COLO668 (cell line): ENCODE data around the gene CNIH4.
"Not testable (repeated sequence)": the region's sequence is repeated elsewhere in the genome, so short reads cannot be mapped to it uniquely, and the experiment has no call there.

Experiments
- DNase-seq: peaks from one replicate; lab custom pipeline; 2025; ENCODE audit not compliant: unreplicated experiment; lab: John Stamatoyannopoulos, UW

The CNIH4 gene

DNA sequence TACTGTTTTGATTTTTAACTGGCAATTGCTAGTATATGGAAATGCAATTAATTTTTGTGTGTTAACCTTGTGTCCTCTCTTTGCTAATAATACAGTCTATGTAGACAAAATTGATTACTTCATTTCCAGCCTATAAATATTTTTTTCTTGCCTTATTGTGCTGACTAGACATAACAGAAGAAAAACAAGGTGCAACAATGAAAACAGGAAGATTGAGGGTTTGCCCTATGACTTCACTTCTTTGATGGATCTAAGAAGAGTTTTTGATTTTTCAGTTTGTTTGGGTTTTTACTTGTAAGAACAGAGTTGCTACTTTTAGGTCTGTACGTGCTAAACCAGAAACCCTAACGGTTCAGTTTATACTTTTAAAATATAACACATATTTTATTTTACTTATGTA is 8.5 kb upstream of the CNIH4 start:
- DNase-seq: no peak

DNA sequence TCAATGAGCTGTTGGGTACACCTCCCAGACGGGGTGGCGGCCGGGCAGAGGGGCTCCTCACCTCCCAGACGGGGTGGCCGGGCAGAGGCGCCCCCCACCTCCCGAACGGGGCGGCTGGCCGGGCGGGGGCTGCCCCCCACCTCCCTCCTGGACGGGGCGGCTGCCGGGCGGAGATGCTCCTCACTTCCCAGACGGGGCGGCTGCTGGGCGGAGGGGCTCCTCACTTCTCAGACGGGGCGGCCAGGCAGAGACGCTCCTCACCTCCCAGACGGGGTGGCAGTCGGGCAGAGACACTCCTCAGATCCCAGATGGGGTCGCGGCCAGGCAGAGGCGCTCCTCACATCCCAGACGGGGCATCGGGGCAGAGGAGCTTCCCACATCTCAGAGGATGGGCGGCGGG is 7.0 kb upstream of the CNIH4 start:
- not testable (repeated sequence) for DNase-seq

DNA sequence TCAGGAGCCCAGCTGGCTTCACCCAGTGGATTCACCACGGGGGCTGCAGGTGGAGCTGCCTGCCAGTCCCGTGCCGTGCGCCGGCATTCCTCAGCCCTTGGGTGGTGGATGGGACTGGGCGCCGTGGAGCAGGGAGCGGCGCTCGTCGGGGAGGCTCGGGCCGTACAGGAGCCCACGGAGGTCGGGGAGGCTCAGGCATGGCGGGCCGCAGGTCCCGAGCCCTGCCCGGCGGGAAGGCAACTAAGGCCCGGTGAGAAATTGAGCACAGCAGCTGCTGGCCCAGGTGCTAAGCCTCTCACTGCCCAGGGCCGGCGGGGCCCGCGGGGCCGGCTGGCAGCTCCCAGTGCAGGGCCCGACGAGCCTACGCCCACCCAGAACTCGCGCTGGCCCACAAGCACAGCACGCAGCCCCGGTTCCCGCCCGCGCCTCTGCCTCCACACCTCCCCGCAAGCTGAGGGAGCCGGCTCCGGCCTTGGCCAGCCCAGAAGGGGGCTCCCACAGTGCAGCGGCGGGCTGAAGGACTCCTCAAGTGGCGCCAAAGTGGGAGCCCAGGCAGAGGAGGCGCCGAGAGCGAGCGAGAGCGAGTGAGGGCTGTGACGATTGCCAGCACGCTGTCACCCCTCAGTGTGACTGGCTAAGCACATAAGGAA is 4.1 kb upstream of the CNIH4 start:
- DNase-seq: not testable (repeated sequence)

DNA sequence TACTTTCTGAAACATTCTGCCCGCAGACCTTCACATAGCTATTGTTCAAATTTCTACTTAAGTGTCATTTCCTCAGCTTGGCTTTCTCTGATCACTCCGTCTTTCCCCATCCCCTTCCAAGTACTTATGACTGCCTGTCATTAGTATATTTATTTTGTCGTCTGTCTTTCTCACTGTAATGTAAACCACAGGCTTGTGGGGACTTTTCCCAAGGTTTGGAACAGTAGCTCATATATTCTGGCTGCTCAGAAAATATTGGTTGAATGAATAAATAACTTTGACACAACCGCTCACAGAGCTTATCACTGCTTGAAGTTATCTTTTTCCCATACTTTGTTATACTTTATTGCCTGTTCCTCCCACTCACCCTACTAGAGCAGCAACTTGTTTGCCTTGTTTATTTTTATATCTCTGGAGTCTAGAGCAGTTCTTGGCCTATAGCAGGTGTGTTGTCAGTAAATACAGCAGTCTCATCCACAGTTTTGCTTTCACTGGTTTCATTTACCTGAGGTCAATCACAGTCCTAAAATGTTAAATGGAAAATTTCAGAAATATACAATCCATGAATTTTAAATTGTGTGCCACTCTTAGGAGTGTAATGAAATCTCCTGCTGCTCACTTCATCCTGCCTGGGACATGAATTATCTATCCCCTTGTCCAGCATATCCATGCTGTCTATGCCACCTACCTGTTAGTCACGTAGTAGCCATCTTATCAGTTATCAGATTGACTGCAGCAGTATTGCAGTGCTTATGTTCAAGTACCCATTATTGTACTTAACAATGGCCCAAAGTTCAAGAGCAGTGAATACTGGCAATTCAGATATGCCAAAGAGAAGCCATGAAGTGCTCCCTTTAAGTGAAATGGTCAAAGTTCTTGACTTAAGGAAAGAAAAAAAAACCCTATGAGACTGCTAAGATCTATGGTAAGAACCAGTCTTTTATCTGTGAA is 2.4 kb upstream of the CNIH4 start:
- DNase-seq: no peak

DNA sequence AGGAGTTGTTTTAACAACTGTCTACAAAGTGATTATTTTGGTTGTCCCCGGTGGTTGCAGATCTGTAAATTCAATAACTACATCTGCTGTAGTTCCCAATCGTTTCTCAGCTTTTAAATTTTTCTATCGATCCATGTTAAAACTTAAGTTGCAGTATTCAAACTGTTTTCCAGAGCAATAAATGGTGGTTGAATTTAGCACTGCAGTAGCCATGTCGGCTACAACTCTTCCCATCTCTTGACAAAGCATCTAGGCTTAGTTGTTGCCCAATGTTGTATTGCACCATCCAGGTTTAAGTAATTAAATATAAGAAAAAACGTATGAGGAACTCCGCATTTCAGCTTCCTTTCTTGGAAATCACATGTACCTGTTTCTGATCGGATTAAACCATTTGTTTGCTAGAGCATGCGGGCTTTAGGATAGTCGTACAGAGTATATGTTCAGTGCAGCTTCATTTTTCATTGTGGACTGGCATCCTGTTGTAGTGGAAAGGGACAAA is 996 bp downstream of the CNIH4 start:
- DNase-seq: no peak

DNA sequence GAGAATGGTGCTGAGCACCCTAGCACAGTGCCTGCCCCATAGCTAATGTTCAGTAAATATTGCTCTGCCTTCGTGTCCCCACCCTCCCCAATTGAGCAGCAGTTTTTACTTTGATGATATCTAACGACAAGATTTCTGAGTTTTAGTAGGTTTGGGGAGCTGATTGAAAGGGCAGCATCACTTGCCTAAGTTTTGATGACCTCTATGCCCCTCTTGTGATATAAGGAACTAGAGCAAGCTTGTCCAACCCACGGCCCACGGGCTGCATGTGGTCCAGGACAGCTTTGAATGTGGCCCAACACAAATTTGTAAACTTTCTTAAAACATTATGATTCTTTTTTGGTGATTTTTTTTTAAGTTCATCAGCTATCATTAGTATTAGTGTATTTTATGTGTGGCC is 1.6 kb downstream of the CNIH4 start:
- DNase-seq: no peak

DNA sequence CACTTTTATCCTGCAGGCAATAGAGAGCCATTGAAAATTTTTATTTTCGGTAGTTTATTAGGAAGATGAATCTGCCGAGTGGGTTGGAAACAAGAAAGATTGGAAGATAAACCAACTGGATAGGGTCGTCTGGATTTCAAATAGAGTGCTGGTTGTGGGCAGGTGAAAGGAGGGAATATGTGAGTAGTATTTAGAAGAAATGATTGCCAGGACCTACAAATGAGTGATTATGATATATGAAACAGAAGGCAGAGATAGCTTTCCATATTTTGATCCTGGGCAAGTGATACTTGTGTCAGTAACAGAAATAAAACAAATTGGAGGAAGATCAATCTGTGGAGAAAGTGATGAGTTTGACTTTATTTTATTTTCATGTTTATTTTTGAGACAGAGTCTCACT is 2.5 kb downstream of the CNIH4 start:
- no peak for DNase-seq

DNA sequence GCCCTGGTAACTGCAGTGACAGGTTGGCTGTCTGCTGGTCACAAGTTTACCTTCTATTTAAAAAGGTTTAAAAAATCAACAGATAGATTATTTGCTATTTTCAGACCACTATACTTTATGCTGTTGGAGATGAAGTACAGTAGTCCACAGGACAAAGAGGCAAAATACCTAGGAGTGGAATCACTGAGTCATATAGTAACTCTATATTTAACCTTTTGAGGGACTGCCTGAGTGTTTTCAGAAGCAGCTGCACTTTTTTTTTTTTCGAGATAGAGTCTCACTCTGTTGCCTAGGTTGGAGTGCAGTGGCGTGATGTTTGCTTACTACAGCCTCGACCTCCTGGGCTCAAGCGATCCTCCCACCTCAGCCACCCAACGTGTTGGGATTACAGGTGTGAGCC is 11.7 kb downstream of the CNIH4 start:
- DNase-seq: no peak

DNA sequence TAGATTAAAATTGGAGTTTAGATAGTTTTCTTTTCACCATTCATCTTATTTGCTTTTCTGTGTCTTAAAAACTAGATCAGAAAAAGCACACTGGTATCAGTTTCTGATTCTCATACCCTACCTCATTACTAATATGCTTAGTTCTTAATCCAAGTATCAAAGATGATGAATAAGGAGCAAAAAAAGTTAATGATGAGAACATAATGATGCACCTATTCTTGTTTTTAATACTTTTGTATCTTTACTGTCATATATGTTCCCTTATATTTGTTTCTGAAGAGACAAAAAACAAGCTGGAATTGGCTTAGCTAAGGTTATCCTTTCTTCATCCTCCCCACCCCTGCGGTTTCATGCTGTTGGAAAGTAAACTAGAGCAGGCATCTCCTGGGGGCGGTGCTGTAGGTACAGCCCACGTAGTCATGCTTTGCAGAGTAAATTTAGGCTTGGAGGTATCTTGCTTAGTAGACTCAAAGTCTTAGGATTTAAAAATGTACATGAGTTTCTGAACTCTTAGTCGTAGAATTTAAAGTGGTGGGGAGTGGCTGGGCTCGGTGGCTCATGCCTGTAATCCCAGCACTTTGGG is 16.4 kb downstream of the CNIH4 start:
- no peak for DNase-seq

DNA sequence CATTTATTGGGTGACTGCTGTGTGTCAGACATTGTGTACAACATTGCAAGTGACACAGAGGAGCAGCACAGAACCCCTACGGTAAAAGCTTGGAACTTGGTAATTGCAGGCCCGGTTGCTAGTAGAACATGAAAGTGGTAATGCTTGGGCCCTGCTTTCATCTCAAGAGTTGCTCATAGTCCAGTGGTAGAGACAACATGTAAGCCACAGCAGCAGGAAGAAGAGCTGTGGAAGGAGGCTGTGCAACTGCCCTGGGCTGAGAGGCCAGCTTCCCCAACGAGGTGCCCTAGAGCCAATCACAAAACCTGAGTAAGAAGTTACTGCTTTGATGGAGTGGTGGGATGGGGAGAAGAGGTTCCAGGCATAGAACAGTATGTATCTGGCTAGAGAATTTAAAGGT is 18.4 kb downstream of the CNIH4 start:
- DNase-seq: no peak

DNA sequence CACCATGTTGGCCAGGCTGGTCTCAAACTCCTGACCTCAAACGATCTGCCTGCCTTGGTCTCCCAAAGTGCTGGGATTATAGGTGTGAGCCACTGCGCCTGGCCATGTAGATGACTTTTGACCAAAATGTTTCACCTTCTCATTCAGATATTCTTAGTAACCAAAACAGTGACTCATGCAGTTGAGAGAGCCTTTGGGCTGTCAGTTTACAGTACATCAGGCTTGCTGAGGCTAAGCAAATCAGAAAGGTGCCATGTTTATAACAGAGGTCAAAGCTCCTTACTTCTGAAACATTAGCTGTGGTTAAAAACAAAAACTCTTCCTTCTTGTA is 21.0 kb downstream of the CNIH4 start:
- no peak for DNase-seq

DNA sequence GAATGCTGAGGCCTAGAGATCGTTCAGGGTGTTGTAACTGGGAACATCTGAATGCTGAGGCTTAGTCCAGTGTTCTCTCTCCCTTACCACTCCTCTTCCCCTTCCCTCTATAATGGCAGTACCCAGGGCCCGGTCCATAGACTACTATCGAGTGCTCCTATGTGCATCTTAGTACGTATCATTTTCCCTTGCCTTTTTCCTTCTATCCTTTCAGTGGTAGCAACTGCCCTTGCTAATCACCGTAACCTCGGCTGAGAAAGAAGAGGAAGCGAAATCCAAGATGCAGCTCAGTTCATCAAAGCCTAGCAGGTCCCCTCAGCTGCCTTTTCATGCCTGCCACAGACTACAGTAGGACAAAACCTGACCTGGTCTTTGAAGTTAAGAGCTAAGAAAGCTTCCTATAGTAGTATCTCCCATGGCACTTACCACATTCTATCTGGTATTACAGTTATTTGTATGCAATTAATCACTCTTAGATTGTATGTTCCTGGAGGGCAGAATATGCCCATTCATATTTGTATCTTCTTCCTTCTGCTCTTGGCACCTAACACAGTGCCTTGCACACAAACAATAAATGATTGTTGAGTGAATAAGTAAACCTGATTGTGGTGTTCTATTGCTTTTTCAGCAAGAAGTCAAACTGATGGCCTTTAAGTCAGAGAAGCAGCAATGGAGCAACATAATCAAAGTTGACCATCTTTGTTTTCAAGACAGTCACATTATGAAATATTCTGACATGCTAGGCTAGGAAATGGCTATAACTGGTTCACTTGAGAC is 22.4 kb downstream of the CNIH4 start:
- DNase-seq: no peak

DNA sequence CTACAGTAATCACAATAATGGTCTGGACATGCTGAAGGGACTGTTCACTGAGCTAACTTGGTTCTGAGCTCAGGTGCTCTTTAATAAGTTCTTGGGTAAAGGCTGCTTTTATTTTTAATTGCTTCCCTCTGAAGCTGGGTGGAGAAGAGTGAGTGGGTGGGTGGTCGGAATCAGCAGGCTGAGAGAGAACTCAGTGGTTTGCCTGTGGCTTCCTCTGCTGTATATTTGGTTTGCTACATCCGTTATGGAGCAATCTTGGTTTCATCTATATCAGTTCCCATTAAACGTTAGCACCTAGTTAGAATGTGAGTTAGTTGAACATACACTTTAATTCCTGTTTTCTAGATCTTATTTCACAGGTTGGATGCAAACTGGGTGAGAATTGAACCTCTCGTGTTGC is 23.3 kb downstream of the CNIH4 start:
- no peak for DNase-seq

DNA sequence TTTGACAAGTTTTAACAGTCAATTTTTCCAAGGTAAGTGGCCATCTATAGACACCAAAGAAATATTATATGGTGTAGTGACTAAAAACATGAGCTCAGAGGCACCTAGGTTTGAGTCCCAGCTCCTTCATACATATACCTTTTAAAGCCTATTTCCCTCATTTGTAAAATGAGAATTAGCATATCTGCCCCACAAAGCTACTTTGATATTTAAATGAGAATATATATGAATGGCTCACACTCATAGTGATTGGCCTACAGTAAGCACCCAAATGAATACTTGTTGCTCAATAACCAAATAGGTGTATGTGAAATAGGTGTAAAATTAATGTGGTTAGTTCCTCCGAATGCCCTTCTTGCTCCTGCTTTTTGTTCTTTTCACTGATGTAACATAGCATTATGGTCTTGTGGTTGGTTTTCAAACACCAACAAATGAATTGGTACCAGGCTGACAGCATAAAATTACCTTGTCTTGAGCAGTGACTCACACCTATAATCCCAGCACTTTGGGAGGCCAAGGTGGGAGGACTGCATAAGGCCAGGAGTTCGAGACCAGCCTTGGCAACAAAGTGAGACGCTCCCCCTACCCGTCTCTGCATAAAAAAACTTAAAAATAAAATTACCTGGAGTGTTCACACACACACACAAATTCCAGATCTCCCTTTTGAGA is 25.3 kb downstream of the CNIH4 start:
- DNase-seq: no peak

DNA sequence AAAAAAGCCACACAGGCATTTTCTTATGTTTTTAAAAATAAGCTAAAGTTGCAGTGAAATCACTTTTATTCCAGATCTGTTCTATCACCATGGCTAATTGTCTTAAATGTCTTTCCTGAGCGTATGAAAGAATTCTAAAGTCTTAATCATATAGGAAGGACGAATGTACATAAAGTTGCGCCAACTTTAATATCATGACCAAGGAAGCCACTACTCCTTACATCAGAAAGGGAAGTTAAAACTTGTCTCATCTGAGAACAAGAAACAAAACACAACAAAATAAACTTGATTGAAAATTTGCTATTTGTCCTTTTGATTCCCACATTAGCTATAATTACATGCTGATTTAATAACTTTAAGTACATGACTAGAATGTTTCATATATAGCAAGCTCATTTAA is 26.5 kb downstream of the CNIH4 start:
- no peak for DNase-seq

DNA sequence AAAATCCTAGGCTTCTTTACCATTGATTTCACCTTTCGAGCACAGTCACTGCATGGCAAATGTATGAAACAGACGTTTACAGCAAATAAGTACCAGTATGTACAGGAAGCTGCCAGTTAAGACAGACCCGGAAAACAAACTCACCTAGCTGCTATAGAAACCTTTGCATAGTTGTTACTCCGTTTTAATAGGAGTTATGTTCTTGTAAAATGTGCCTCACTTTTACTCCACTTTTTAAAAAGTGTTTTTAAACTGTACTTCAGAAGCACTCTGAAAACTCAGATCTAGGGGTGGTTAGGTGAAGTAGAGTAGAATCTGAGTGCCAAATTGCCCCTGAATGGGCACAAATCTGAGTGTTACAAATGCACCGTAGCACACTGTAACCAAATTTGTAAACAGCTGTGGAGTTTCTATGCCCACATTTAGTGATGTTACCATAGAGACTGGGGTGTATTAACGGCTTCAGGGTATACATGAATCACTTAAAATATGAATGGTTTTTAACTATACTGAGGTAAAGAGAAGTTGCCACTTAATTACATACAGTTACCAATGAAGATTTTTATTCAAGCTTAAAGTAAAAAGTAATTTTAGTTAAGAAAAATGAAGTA is 30.7 kb downstream of the CNIH4 start:
- DNase-seq: no peak

DNA sequence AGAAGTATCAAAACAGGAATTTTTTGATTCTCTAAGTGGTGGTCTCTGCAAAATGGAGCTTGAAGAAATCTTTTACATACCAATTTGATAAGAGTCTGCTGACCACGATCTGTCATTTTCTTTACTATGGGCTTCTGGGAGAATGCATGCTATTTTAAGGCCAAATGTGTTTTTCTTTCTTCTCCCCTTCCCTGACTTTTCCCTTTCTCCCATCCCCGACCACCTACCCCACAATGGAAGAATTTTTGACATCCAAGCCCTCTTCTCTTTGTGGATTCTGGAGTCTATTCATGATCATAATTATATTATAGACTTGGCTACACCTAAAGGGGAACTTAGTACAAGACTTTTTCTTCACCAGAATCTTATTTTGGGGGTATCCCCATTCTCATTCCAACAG is 31.3 kb downstream of the CNIH4 start:
- DNase-seq: no peak

DNA sequence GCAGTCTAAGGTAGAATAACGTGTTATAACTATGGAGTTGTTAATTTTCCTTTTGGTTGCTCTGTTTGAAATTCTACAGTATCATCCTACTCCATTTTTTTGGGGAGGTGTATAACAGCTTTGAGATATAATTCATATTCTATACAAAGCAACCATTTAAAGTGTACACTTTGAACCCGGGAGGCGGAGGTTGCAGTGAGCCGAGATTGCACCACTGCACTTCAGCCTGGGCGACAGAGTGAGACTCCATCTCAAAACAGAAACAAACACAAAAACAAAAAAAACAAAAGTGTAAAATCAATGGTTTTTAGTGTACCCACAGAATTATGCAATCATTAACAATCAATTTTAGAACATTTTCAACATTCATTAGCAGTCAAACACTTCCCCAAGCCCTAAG is 33.8 kb downstream of the CNIH4 start:
- no peak for DNase-seq

DNA sequence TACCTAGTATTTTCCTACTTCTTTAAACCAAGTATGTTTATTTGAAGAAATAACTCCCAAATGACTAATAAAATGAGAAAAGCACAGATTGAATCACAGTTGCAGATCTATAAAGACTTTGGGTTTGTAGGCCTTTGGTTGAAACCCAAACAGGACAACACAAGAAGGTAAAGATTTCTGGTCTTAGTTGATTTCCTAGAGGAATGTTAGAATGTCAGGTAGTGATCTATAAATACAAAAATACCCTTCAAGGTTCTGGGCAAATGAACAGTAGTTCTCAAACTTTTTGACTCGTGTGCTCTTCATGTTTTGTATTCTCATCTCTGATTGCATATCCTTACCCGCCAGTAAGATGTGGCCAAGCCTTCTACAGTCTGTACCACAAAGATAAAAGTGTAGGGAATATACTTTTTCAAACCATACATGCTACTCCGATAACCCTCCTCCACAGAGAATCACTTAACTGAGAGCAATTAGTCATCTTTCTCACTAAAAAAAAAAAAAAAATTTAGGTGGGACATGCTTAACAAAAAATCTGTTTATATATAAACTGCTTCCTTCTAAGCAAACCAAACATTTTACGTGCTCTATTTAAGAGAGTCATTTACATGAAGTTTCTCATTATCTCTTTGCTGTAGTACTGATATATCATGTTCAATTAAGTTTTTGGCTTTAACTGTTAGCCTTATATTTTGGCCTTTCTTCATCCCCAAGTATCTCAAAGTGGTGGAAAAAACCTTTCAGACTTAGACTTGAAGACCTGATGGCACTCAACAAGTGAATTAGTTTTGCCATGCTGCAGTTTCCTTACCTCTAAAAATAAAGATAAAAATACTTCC is 36.0 kb downstream of the CNIH4 start:
- DNase-seq: no peak

DNA sequence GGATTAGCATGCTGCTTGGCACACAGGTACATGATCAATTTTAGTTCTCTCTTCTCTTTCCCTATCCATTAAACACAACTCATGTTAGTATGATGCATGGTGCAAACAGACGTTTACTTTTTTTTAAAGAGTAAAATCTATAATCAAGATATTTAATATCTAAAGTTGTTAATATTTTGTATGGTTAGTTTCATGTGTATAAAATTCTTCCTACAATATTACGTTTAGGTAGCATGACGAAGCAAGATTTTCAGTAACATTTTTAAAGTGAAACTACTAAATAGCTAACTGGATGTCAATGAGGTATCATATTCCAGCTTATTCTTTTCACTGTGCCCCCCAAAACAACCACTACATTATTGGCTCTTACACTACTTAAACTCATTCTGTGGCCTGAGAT is 36.6 kb downstream of the CNIH4 start:
- no peak for DNase-seq
